Astrocyte (in vitro differentiated cells and primary cell): Measurements from ENCODE around the gene DNAJC11. TPM values are rescaled to one million over a fixed set of nuclear protein-coding genes. Genes with fewer than 3 reads are reported as not detected.
A peak's percentile ranks its signal among the peaks of the same experiment; 100 is the strongest.

Experiments used
- DNase-seq: peaks from one replicate; pipeline ENCODE4 v3.0.0-alpha.2; 2010; ENCODE audit warnings: low read depth
- FAIRE-seq: peaks from 2 replicates; lab custom pipeline; 2011; peaks lifted over from hg19 to GRCh38; lab: Jason Lieb, UNC
- H2AFZ ChIP-seq: 2 replicates; pipeline ENCODE4 v1.6.0; 2012; ENCODE audit warnings: low read depth, low read length, inconsistent platforms
- H3K27ac ChIP-seq: 2 replicates; pipeline ENCODE4 v1.5.1; 2011; ENCODE audit warnings: low read depth, low read length, inconsistent platforms
- H3K27me3 ChIP-seq: 2 replicates; pipeline ENCODE4 v1.6.0; 2011; ENCODE audit warnings: low read length, inconsistent platforms; ENCODE audit not compliant: insufficient read depth
- H3K36me3 ChIP-seq: 2 replicates; pipeline ENCODE4 v1.5.1; 2011; ENCODE audit warnings: low read length, inconsistent platforms; ENCODE audit not compliant: insufficient read depth
- H3K4me1 ChIP-seq: 2 replicates; pipeline ENCODE4 v1.5.1; 2011; ENCODE audit warnings: low read length, inconsistent platforms; ENCODE audit not compliant: insufficient read depth
- H3K4me2 ChIP-seq: 2 replicates; pipeline ENCODE4 v1.6.0; 2012; ENCODE audit warnings: low read length, inconsistent platforms
- H3K4me3 ChIP-seq: 2 replicates; pipeline ENCODE4 v1.5.1; 2011; ENCODE audit warnings: low read depth, mild to moderate bottlenecking, low read length, inconsistent platforms; ENCODE audit not compliant: insufficient read depth
- H3K79me2 ChIP-seq: 2 replicates; pipeline ENCODE4 v1.6.0; 2012; ENCODE audit warnings: mild to moderate bottlenecking, low read length, inconsistent platforms; ENCODE audit not compliant: insufficient read depth
- H3K9ac ChIP-seq: 2 replicates; pipeline ENCODE4 v1.6.0; 2012; ENCODE audit warnings: mild to moderate bottlenecking, low read length, inconsistent platforms
- H3K9me3 ChIP-seq: 2 replicates; pipeline ENCODE4 v1.5.1; 2012; ENCODE audit warnings: low read depth, mild to moderate bottlenecking, low read length, inconsistent platforms; ENCODE audit not compliant: insufficient read depth
- H4K20me1 ChIP-seq: 2 replicates; pipeline ENCODE4 v1.6.0; 2012; ENCODE audit warnings: low read length, inconsistent platforms; ENCODE audit not compliant: insufficient read depth
- H3K27ac Mint-ChIP-seq: one replicate; pipeline ENCODE4 v1.8.0; 2021; ENCODE audit warnings: mild to moderate bottlenecking, mixed read lengths; ENCODE audit not compliant: unreplicated experiment
- H3K27me3 Mint-ChIP-seq: one replicate; pipeline ENCODE4 v1.8.0; 2021; ENCODE audit warnings: low read depth, mixed read lengths; ENCODE audit not compliant: unreplicated experiment
- H3K36me3 Mint-ChIP-seq: one replicate; pipeline ENCODE4 v1.8.0; 2021; ENCODE audit warnings: low read depth, mixed read lengths; ENCODE audit not compliant: unreplicated experiment
- H3K4me1 Mint-ChIP-seq: one replicate; pipeline ENCODE4 v1.8.0; 2021; ENCODE audit warnings: low read depth, mixed read lengths; ENCODE audit not compliant: unreplicated experiment
- H3K4me3 Mint-ChIP-seq: one replicate; pipeline ENCODE4 v1.8.0; 2021; ENCODE audit warnings: mild to moderate bottlenecking, moderate library complexity, mixed read lengths; ENCODE audit not compliant: unreplicated experiment
- H3K9me3 Mint-ChIP-seq: one replicate; pipeline ENCODE4 v1.8.0; 2021; ENCODE audit warnings: mild to moderate bottlenecking, mixed read lengths; ENCODE audit not compliant: unreplicated experiment
- EZH2 ChIP-seq: IDR thresholded peaks from 2 replicates; pipeline ENCODE4 v1.6.1; 2012; ENCODE audit warnings: mild to moderate bottlenecking, low read length, inconsistent platforms; ENCODE audit not compliant: insufficient read depth
- total RNA-seq: library from RNA; stranded (reverse); gene quantifications from 2 replicates; pipeline ENCODE4 v1.2.1, GENCODE V29; 2021
- TF ChIP-seq, protein P1 (sequence below): IDR thresholded peaks from 2 replicates; pipeline ENCODE4 v1.5.1; 2011; ENCODE audit warnings: low read depth, mild to moderate bottlenecking, inconsistent platforms, low read length, moderate library complexity; ENCODE audit not compliant: insufficient read depth

Gene DNAJC11
- total RNA-seq, 1 donor from 2014 or later, result 63.9 TPM

DNA sequence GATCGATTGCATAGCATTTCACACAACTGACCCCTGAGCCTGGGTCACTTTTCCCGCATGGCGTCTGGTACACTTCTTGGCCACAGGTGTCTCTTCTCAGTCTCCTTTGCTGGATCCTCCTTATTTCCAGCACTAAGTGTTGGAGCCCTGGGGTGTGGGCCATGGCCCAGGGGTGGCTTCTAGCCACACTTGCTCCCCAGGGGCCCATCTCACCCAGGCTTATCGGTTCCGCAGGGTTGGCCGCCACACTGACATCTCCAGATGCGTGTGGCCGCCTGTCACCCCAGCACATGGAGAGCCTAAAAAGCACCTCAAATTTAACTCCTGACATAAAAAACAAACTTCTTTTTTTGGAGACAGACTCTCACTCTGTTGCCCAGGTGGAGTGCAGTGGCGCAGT, 74.6 kb downstream of the DNAJC11 start:
- H3K4me1 Mint-ChIP-seq, result peaks cover 4% of the 10 kb centered on the region
- Histone ChIP-seq H3K36me3 (peaks cover 8% of the 10 kb centered on the region), H3K9me3 (no peaks in the 10 kb centered on the region), H3K27me3 (no peaks in the 10 kb centered on the region), H3K9ac (no peak overlapping the region), H3K4me2 (no peak overlapping the region), H4K20me1 (peaks cover 55% of the 10 kb centered on the region), H3K79me2 (peaks cover 51% of the 10 kb centered on the region), H3K4me3 (no peak overlapping the region), H2AFZ (no peak overlapping the region), H3K4me1 (peaks cover 10% of the 10 kb centered on the region), H3K27ac (no peak overlapping the region)
- DNase-seq (no peak), FAIRE-seq (no peak)
- no peaks in the 10 kb centered on the region for H3K9me3 Mint-ChIP-seq
- H3K36me3 Mint-ChIP-seq, result peaks cover 20% of the 10 kb centered on the region
- H3K4me3 Mint-ChIP-seq, result peak overlapping the region; percentile 54
- no peaks in the 10 kb centered on the region for H3K27me3 Mint-ChIP-seq
- TF ChIP-seq, protein P1, sequence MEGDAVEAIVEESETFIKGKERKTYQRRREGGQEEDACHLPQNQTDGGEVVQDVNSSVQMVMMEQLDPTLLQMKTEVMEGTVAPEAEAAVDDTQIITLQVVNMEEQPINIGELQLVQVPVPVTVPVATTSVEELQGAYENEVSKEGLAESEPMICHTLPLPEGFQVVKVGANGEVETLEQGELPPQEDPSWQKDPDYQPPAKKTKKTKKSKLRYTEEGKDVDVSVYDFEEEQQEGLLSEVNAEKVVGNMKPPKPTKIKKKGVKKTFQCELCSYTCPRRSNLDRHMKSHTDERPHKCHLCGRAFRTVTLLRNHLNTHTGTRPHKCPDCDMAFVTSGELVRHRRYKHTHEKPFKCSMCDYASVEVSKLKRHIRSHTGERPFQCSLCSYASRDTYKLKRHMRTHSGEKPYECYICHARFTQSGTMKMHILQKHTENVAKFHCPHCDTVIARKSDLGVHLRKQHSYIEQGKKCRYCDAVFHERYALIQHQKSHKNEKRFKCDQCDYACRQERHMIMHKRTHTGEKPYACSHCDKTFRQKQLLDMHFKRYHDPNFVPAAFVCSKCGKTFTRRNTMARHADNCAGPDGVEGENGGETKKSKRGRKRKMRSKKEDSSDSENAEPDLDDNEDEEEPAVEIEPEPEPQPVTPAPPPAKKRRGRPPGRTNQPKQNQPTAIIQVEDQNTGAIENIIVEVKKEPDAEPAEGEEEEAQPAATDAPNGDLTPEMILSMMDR, result no peak
- TF ChIP-seq EZH2, result no peak
- H3K27ac Mint-ChIP-seq, result no peak overlapping the region

GRCh38 chr1:6625584-6626149, 75.9 kb downstream of the DNAJC11 start:
- Mint-ChIP-seq H3K36me3 (peaks cover 25% of the 10 kb centered on the region), H3K4me3 (peak overlapping the region; percentile 89), H3K4me1 (peaks cover 4% of the 10 kb centered on the region), H3K27me3 (no peaks in the 10 kb centered on the region), H3K27ac (no peak overlapping the region), H3K9me3 (no peaks in the 10 kb centered on the region)
- FAIRE-seq, result no peak
- Histone ChIP-seq H3K4me2 (peak overlapping the region; percentile 98), H2AFZ (peak overlapping the region; percentile 67), H3K79me2 (peaks cover 62% of the 10 kb centered on the region), H3K4me3 (peak overlapping the region; percentile 83), H4K20me1 (peaks cover 67% of the 10 kb centered on the region), H3K27ac (peak overlapping the region; percentile 55), H3K9ac (peak overlapping the region; percentile 87), H3K27me3 (no peaks in the 10 kb centered on the region), H3K36me3 (peaks cover 16% of the 10 kb centered on the region), H3K9me3 (no peaks in the 10 kb centered on the region), H3K4me1 (peaks cover 10% of the 10 kb centered on the region)
- DNase-seq, result peak; percentile 39
- no peak for TF ChIP-seq EZH2
- TF ChIP-seq, protein P1, result no peak
